T-helper 1 cell treated with Interleukin-12 subunit alpha and Interleukin-12 subunit beta and Interleukin-4 antibody, amounts not matched to agents 30 μg/mL and 1 μg/mL, for 36 hours (primary cell): ENCODE data around the gene FOXC2.

Source experiments
- H3K27ac Mint-ChIP-seq: one replicate; pipeline ENCODE4 v1.8.0; 2021; ENCODE audit warnings: mild to moderate bottlenecking, mixed read lengths
- H3K27me3 Mint-ChIP-seq: one replicate; pipeline ENCODE4 v1.8.0; 2021; ENCODE audit warnings: low read depth, mixed read lengths
- H3K36me3 Mint-ChIP-seq: one replicate; pipeline ENCODE4 v1.8.0; 2021; ENCODE audit warnings: low read depth, mixed read lengths
- H3K4me1 Mint-ChIP-seq: one replicate; pipeline ENCODE4 v1.8.0; 2021; ENCODE audit warnings: low read depth, mixed read lengths
- H3K4me3 Mint-ChIP-seq: one replicate; pipeline ENCODE4 v1.8.0; 2021; ENCODE audit warnings: mild to moderate bottlenecking, moderate library complexity, mixed read lengths
- H3K9me3 Mint-ChIP-seq: one replicate; pipeline ENCODE4 v1.8.0; 2021; ENCODE audit warnings: mixed read lengths

FOXC2 gene

GRCh38 chr16:86570558-86571529 is 4.2 kb downstream of the FOXC2 start:
- Mint-ChIP-seq H3K27me3 (peaks cover 59% of the 10 kb centered on the region), H3K4me3 (no peak overlapping the region), H3K4me1 (no peaks in the 10 kb centered on the region), H3K36me3 (no peaks in the 10 kb centered on the region), H3K27ac (no peak overlapping the region), H3K9me3 (no peaks in the 10 kb centered on the region)

GRCh38 chr16:86571530-86571915 is 4.9 kb downstream of the FOXC2 start:
- H3K4me1 Mint-ChIP-seq = peaks cover 6% of the 10 kb centered on the region
- no peak overlapping the region for H3K27ac Mint-ChIP-seq
- H3K4me3 Mint-ChIP-seq = no peak overlapping the region
- H3K9me3 Mint-ChIP-seq = no peaks in the 10 kb centered on the region
- no peaks in the 10 kb centered on the region for H3K36me3 Mint-ChIP-seq
- peaks cover 59% of the 10 kb centered on the region for H3K27me3 Mint-ChIP-seq

GRCh38 chr16:86572041-86572521 is 5.5 kb downstream of the FOXC2 start:
- H3K27me3 Mint-ChIP-seq = peaks cover 63% of the 10 kb centered on the region
- no peaks in the 10 kb centered on the region for H3K36me3 Mint-ChIP-seq
- H3K4me3 Mint-ChIP-seq = no peak overlapping the region
- no peak overlapping the region for H3K27ac Mint-ChIP-seq
- H3K4me1 Mint-ChIP-seq = peaks cover 10% of the 10 kb centered on the region
- no peaks in the 10 kb centered on the region for H3K9me3 Mint-ChIP-seq

- H3K27me3 Mint-ChIP-seq = peaks cover 64% of the 10 kb centered on the region
- H3K27ac Mint-ChIP-seq = no peak overlapping the region
- no peaks in the 10 kb centered on the region for H3K9me3 Mint-ChIP-seq
- H3K4me1 Mint-ChIP-seq = peaks cover 10% of the 10 kb centered on the region
- H3K4me3 Mint-ChIP-seq = no peak overlapping the region
- no peaks in the 10 kb centered on the region for H3K36me3 Mint-ChIP-seq
These were observed 6.0 kb downstream of the FOXC2 start for GRCh38 chr16:86572606-86573005.

- Mint-ChIP-seq H3K9me3 (no peaks in the 10 kb centered on the region), H3K4me1 (peaks cover 10% of the 10 kb centered on the region), H3K27ac (no peak overlapping the region), H3K36me3 (no peaks in the 10 kb centered on the region), H3K4me3 (no peak overlapping the region), H3K27me3 (peaks cover 69% of the 10 kb centered on the region)
These were observed 6.6 kb downstream of the FOXC2 start for GRCh38 chr16:86573215-86573614.

GRCh38 chr16:86573646-86574508 is 7.2 kb downstream of the FOXC2 start:
- peaks cover 10% of the 10 kb centered on the region for H3K4me1 Mint-ChIP-seq
- no peak overlapping the region for H3K4me3 Mint-ChIP-seq
- no peaks in the 10 kb centered on the region for H3K9me3 Mint-ChIP-seq
- no peaks in the 10 kb centered on the region for H3K36me3 Mint-ChIP-seq
- no peak overlapping the region for H3K27ac Mint-ChIP-seq
- peaks cover 71% of the 10 kb centered on the region for H3K27me3 Mint-ChIP-seq

GRCh38 chr16:86574646-86575045 is 8.0 kb downstream of the FOXC2 start:
- Mint-ChIP-seq H3K4me3 (no peak overlapping the region), H3K27ac (no peak overlapping the region), H3K4me1 (peaks cover 10% of the 10 kb centered on the region), H3K36me3 (no peaks in the 10 kb centered on the region), H3K9me3 (no peaks in the 10 kb centered on the region), H3K27me3 (peaks cover 67% of the 10 kb centered on the region)

GRCh38 chr16:86575095-86575685 is 8.6 kb downstream of the FOXC2 start:
- H3K27ac Mint-ChIP-seq = no peak overlapping the region
- H3K36me3 Mint-ChIP-seq = no peaks in the 10 kb centered on the region
- no peaks in the 10 kb centered on the region for H3K9me3 Mint-ChIP-seq
- peaks cover 10% of the 10 kb centered on the region for H3K4me1 Mint-ChIP-seq
- H3K27me3 Mint-ChIP-seq = peaks cover 66% of the 10 kb centered on the region
- H3K4me3 Mint-ChIP-seq = no peak overlapping the region

- Mint-ChIP-seq H3K27ac (no peak overlapping the region), H3K4me1 (peaks cover 10% of the 10 kb centered on the region), H3K27me3 (peaks cover 66% of the 10 kb centered on the region), H3K9me3 (no peaks in the 10 kb centered on the region), H3K4me3 (peak overlapping the region; percentile 70), H3K36me3 (no peaks in the 10 kb centered on the region)
These were observed 9.3 kb downstream of the FOXC2 start for GRCh38 chr16:86575754-86576557.

GRCh38 chr16:86576591-86577313 is 10.1 kb downstream of the FOXC2 start:
- peaks cover 70% of the 10 kb centered on the region for H3K27me3 Mint-ChIP-seq
- no peaks in the 10 kb centered on the region for H3K36me3 Mint-ChIP-seq
- peak overlapping the region; percentile 70 for H3K4me3 Mint-ChIP-seq
- H3K4me1 Mint-ChIP-seq = peaks cover 10% of the 10 kb centered on the region
- H3K27ac Mint-ChIP-seq = no peak overlapping the region
- no peaks in the 10 kb centered on the region for H3K9me3 Mint-ChIP-seq

GRCh38 chr16:86577314-86577971 is 10.8 kb downstream of the FOXC2 start:
- Mint-ChIP-seq H3K27ac (no peak overlapping the region), H3K4me1 (peaks cover 10% of the 10 kb centered on the region), H3K4me3 (no peak overlapping the region), H3K27me3 (peaks cover 77% of the 10 kb centered on the region), H3K9me3 (no peaks in the 10 kb centered on the region), H3K36me3 (no peaks in the 10 kb centered on the region)

GRCh38 chr16:86578061-86578599 is 11.5 kb downstream of the FOXC2 start, which contains the start of gene FOXL1:
FOXL1 (plus strand) TSS chr16:86578549; CDS start chr16:86578724, 175 bp downstream.
- Mint-ChIP-seq H3K4me3 (peak within 1 kb of the TSS; percentile 31), H3K9me3 (no peaks in the 10 kb centered on the region), H3K27ac (no peak within 1 kb of the TSS), H3K27me3 (peaks cover 77% of the 10 kb centered on the region), H3K4me1 (peaks cover 10% of the 10 kb centered on the region), H3K36me3 (no peaks in the 10 kb centered on the region)
